Measurements from ENCODE around the gene URB1. TPM values are rescaled to one million over a fixed set of nuclear protein-coding genes. Genes with fewer than 3 reads are reported as not detected.

URB1 gene
- total RNA-seq, 1 experiment from 2014 or later: 17.1 TPM

- Mint-ChIP-seq H3K4me1 (ENCODE audit: low read depth, unreplicated experiment) (no peaks in the 10 kb centered on the region), H3K9me3 (ENCODE audit: unreplicated experiment) (no peaks in the 10 kb centered on the region), H3K27ac (ENCODE audit: unreplicated experiment) (no peak overlapping the region), H3K4me3 (ENCODE audit: unreplicated experiment) (no peak overlapping the region), H3K36me3 (ENCODE audit: insufficient read depth, unreplicated experiment) (peaks cover 78% of the 10 kb centered on the region), H3K27me3 (ENCODE audit: insufficient read depth, unreplicated experiment) (no peaks in the 10 kb centered on the region)
- Histone ChIP-seq H3K4me3 (ENCODE audit: low read depth, low read length) (no peak overlapping the region), H3K9me3 (no peaks in the 10 kb centered on the region), H3K27me3 (replicated peaks; ENCODE audit: control insufficient read depth, insufficient read depth, low read length) (no peaks in the 10 kb centered on the region), H3K4me1 (no peaks in the 10 kb centered on the region), H3K36me3 (ENCODE audit: control insufficient read depth, insufficient read depth, low read length) (peaks cover 3% of the 10 kb centered on the region)
- no peak for DNase-seq
- intact Hi-C loops (cut with micrococcal nuclease; ENCODE audit: unreplicated experiment): no loop called here
- ChIA-PET CTCF (no interaction called here), POLR2A (no interaction called here)
- no TSS peak for BruUV-seq (replicated peaks)
- no peak for TF ChIP-seq CTCF (IDR thresholded peaks at IDR 0.05; ENCODE audit: insufficient read depth in 1 of 2, low read depth in 1 of 2, low read length in 1 of 2, severe bottlenecking in 1 of 2, unreplicated experiment in 1 of 2)
Observed at GRCh38 chr21:32333953-32334673, 58.7 kb downstream of the URB1 start.

GRCh38 chr21:32332463-32332951 lies 60.3 kb downstream of the URB1 start:
- Histone ChIP-seq H3K4me1 (no peaks in the 10 kb centered on the region), H3K9me3 (no peaks in the 10 kb centered on the region), H3K36me3 (ENCODE audit: control insufficient read depth, insufficient read depth, low read length) (peaks cover 3% of the 10 kb centered on the region), H3K27me3 (replicated peaks; ENCODE audit: control insufficient read depth, insufficient read depth, low read length) (no peaks in the 10 kb centered on the region), H3K4me3 (ENCODE audit: low read depth, low read length) (no peak overlapping the region)
- no peaks in the 10 kb centered on the region for H3K9me3 Mint-ChIP-seq (ENCODE audit: unreplicated experiment)
- DNase-seq: no peak
- H3K4me3 Mint-ChIP-seq (ENCODE audit: unreplicated experiment): no peak overlapping the region
- ChIA-PET POLR2A (no interaction called here), CTCF (no interaction called here)
- H3K27me3 Mint-ChIP-seq (ENCODE audit: insufficient read depth, unreplicated experiment): no peaks in the 10 kb centered on the region
- BruUV-seq (replicated peaks): no TSS peak
- intact Hi-C loops (cut with micrococcal nuclease; ENCODE audit: unreplicated experiment): no loop called here
- no peak for TF ChIP-seq CTCF (IDR thresholded peaks at IDR 0.05; ENCODE audit: insufficient read depth in 1 of 2, low read depth in 1 of 2, low read length in 1 of 2, severe bottlenecking in 1 of 2, unreplicated experiment in 1 of 2)
- H3K27ac Mint-ChIP-seq (ENCODE audit: unreplicated experiment): no peak overlapping the region
- no peaks in the 10 kb centered on the region for H3K4me1 Mint-ChIP-seq (ENCODE audit: low read depth, unreplicated experiment)
- H3K36me3 Mint-ChIP-seq (ENCODE audit: insufficient read depth, unreplicated experiment): peaks cover 77% of the 10 kb centered on the region

GRCh38 chr21:32331444-32332305 lies 61.1 kb downstream of the URB1 start:
- DNase-seq: no peak
- peaks cover 77% of the 10 kb centered on the region for H3K36me3 Mint-ChIP-seq (ENCODE audit: insufficient read depth, unreplicated experiment)
- H3K4me1 Mint-ChIP-seq (ENCODE audit: low read depth, unreplicated experiment): no peaks in the 10 kb centered on the region
- no peaks in the 10 kb centered on the region for H3K4me1 ChIP-seq
- no peaks in the 10 kb centered on the region for H3K9me3 ChIP-seq
- ChIA-PET CTCF (no interaction called here), POLR2A (no interaction called here)
- H3K27ac Mint-ChIP-seq (ENCODE audit: unreplicated experiment): no peak overlapping the region
- no TSS peak for BruUV-seq (replicated peaks)
- no peak for TF ChIP-seq CTCF (IDR thresholded peaks at IDR 0.05; ENCODE audit: insufficient read depth in 1 of 2, low read depth in 1 of 2, low read length in 1 of 2, severe bottlenecking in 1 of 2, unreplicated experiment in 1 of 2)
- intact Hi-C loops (cut with micrococcal nuclease; ENCODE audit: unreplicated experiment): no loop called here
- H3K4me3 Mint-ChIP-seq (ENCODE audit: unreplicated experiment): no peak overlapping the region
- no peaks in the 10 kb centered on the region for H3K27me3 Mint-ChIP-seq (ENCODE audit: insufficient read depth, unreplicated experiment)
- no peaks in the 10 kb centered on the region for H3K9me3 Mint-ChIP-seq (ENCODE audit: unreplicated experiment)
- peaks cover 3% of the 10 kb centered on the region for H3K36me3 ChIP-seq (ENCODE audit: control insufficient read depth, insufficient read depth, low read length)
- no peak overlapping the region for H3K4me3 ChIP-seq (ENCODE audit: low read depth, low read length)
- H3K27me3 ChIP-seq (replicated peaks; ENCODE audit: control insufficient read depth, insufficient read depth, low read length): no peaks in the 10 kb centered on the region
